Measurements from ENCODE around the gene CTIF. TPM values are rescaled to one million over a fixed set of nuclear protein-coding genes. Genes with fewer than 3 reads are reported as not detected.

Gene CTIF
- total RNA-seq, 2 experiments from 2014 or later: 3.2 to 3.5 TPM

- Mint-ChIP-seq H3K27ac (no peak overlapping the region), H3K27me3 (peaks cover 31% of the 10 kb centered on the region), H3K36me3 (ENCODE audit: low read depth) (no peaks in the 10 kb centered on the region), H3K9me3 (no peaks in the 10 kb centered on the region), H3K4me1 (ENCODE audit: low read depth) (peaks cover 18% of the 10 kb centered on the region), H3K4me3 (no peak overlapping the region)
- no peak for TF ChIP-seq CTCF (IDR thresholded peaks at IDR 0.05)
- CTCF ChIA-PET: interaction anchor here (1.1 kb wide), 1 partner anchor 67 kb away, joined by 3 read pairs; no protein-coding TSS in a partner anchor
- ATAC-seq (no peak), DNase-seq (peak; percentile 26)
- intact Hi-C loops (cut with micrococcal nuclease): no loop called here
- POLR2A ChIA-PET: no interaction called here
Observed at GRCh38 chr18:48542513-48543181, 3.8 kb downstream of the CTIF start.

- ChIA-PET CTCF (interaction anchor here (1.1 to 1.3 kb wide), 2 partner anchors 67 to 98 kb away, joined by 3 read pairs; no protein-coding TSS in a partner anchor), POLR2A (no interaction called here)
- no peaks in the 10 kb centered on the region for H3K9me3 Mint-ChIP-seq
- ATAC-seq (peak; percentile 53), DNase-seq (peak; percentile 77)
- no peaks in the 10 kb centered on the region for H3K36me3 Mint-ChIP-seq (ENCODE audit: low read depth)
- H3K27me3 Mint-ChIP-seq: peaks cover 31% of the 10 kb centered on the region
- intact Hi-C loops (cut with micrococcal nuclease): no loop called here
- no peak for TF ChIP-seq CTCF (IDR thresholded peaks at IDR 0.05)
- H3K4me1 Mint-ChIP-seq (ENCODE audit: low read depth): peaks cover 18% of the 10 kb centered on the region
- H3K4me3 Mint-ChIP-seq: no peak overlapping the region
- no peak overlapping the region for H3K27ac Mint-ChIP-seq
Observed at GRCh38 chr18:48543228-48543627, 4.4 kb downstream of the CTIF start.

GRCh38 chr18:48544116-48544515, 5.3 kb downstream of the CTIF start:
- no peak for DNase-seq
- H3K4me3 Mint-ChIP-seq: no peak overlapping the region
- peaks cover 18% of the 10 kb centered on the region for H3K4me1 Mint-ChIP-seq (ENCODE audit: low read depth)
- H3K36me3 Mint-ChIP-seq (ENCODE audit: low read depth): no peaks in the 10 kb centered on the region
- peaks cover 30% of the 10 kb centered on the region for H3K27me3 Mint-ChIP-seq
- CTCF ChIA-PET: interaction anchor here (0.8 to 1.3 kb wide), 2 partner anchors 10 to 99 kb away, joined by 3 read pairs; no protein-coding TSS in a partner anchor
- no peak for ATAC-seq
- POLR2A ChIA-PET: no interaction called here
- intact Hi-C loops (cut with micrococcal nuclease): no loop called here
- H3K27ac Mint-ChIP-seq: no peak overlapping the region
- H3K9me3 Mint-ChIP-seq: no peaks in the 10 kb centered on the region
- no peak for TF ChIP-seq CTCF (IDR thresholded peaks at IDR 0.05)

- POLR2A ChIA-PET: no interaction called here
- no peak for ATAC-seq
Observed at GRCh38 chr18:48544661-48545415, 6.0 kb downstream of the CTIF start.

More at GRCh38 chr18:48544661-48545415, 6.0 kb downstream of the CTIF start:
- no peak overlapping the region for H3K27ac Mint-ChIP-seq
- H3K4me1 Mint-ChIP-seq (ENCODE audit: low read depth): peaks cover 18% of the 10 kb centered on the region
- no peak for TF ChIP-seq CTCF (IDR thresholded peaks at IDR 0.05)
- CTCF ChIA-PET: interaction anchor here (0.8 to 1.3 kb wide), 2 partner anchors 9 to 100 kb away, joined by 3 read pairs; no protein-coding TSS in a partner anchor
- no peak for DNase-seq
- no peaks in the 10 kb centered on the region for H3K36me3 Mint-ChIP-seq (ENCODE audit: low read depth)
- intact Hi-C loops (cut with micrococcal nuclease): no loop called here
- no peaks in the 10 kb centered on the region for H3K9me3 Mint-ChIP-seq
- peaks cover 30% of the 10 kb centered on the region for H3K27me3 Mint-ChIP-seq
- H3K4me3 Mint-ChIP-seq: no peak overlapping the region
